ENCODE results near the gene BRMS1L.

- TF ChIP-seq POLR2A (IDR thresholded peaks at IDR 0.05) (no peak), CTCF (IDR thresholded peaks at IDR 0.05) (no peak), POLR2AphosphoS5 (IDR thresholded peaks at IDR 0.05) (no peak)
Measured at GRCh38 chr14:35822501-35822900, 3.6 kb upstream of the BRMS1L start.
